ENCODE results near the gene DHX35. TPM values are rescaled to one million over a fixed set of nuclear protein-coding genes. Genes with fewer than 3 reads are reported as not detected.
A peak's percentile ranks its signal among the peaks of the same experiment; 100 is the strongest.
"Not testable (repeated sequence)": the region's sequence is repeated elsewhere in the genome, so short reads cannot be mapped to it uniquely, and the experiment has no call there.

DHX35 gene
- total and polyA plus RNA-seq, 12 donors: 3.2 to 12.7 (median 7.9) TPM

GRCh38 chr20:38957915-38958485, 4.1 kb upstream of the DHX35 start:
- peaks cover 5% of the 10 kb centered on the region in 2 donors for H3K4me1 ChIP-seq (replicated peaks in 1 of 2)
- H3K27me3 ChIP-seq: no peaks in the 10 kb centered on the region
- no peaks in the 10 kb centered on the region for H3K36me3 ChIP-seq (replicated peaks in 1 of 2)
- H3K9me3 ChIP-seq (replicated peaks in 1 of 3): no peaks in the 10 kb centered on the region
- DNase-seq: no peak
- no peak overlapping the region for H3K4me3 ChIP-seq
- intact Hi-C loops (cut with DNase I): no loop called here
- no peak overlapping the region for H3K27ac ChIP-seq
- no peak for TF ChIP-seq CTCF (IDR thresholded peaks at IDR 0.05)
- WGBS, 4 donors: 92 to 97% (median 94%) methylated on average over 8 of the region's 8 CpGs

GRCh38 chr20:38960187-38960687, 1.9 kb upstream of the DHX35 start:
- H3K4me3 ChIP-seq; H3K27me3 ChIP-seq; H3K27ac ChIP-seq; H3K9me3 ChIP-seq (replicated peaks in 1 of 3); intact Hi-C loops (cut with DNase I); H3K36me3 ChIP-seq (replicated peaks in 1 of 2); DNase-seq: not testable (repeated sequence)
- peaks cover 6 to 11% of the 10 kb centered on the region in 2 donors for H3K4me1 ChIP-seq (replicated peaks in 1 of 2)
- 82 to 95% (median 94%) methylated on average over 7 to 9 of the region's 9 CpGs for WGBS, 4 donors

- peak overlapping the region; percentile 51 to 98 (median 91) for H3K4me3 ChIP-seq
- 9 to 13% (median 11%) methylated on average over 16 of the region's 16 CpGs for WGBS, 4 donors
- no peaks in the 10 kb centered on the region for H3K9me3 ChIP-seq (replicated peaks in 1 of 3)
- H3K4me1 ChIP-seq (replicated peaks in 1 of 2): peaks cover 6 to 11% of the 10 kb centered on the region in 2 donors
- peak overlapping the region in 4 of 5 donors; percentile 52 to 92 (median 89) for H3K27ac ChIP-seq
- no peaks in the 10 kb centered on the region for H3K27me3 ChIP-seq
- peak in 3 of 7 donors; percentile 4 to 17 (median 17) for DNase-seq
- TF ChIP-seq POLR2A (IDR thresholded peaks at IDR 0.05): no peak
- no peak for TF ChIP-seq CTCF (IDR thresholded peaks at IDR 0.05)
- intact Hi-C loops (cut with DNase I): no loop called here
- H3K36me3 ChIP-seq (replicated peaks in 1 of 2): no peaks in the 10 kb centered on the region
These were observed 557 bp upstream of the DHX35 start for GRCh38 chr20:38961530-38962043.

GRCh38 chr20:38962928-38963401, 821 bp downstream of the DHX35 start:
- intact Hi-C loops (cut with DNase I): no loop called here
- Histone ChIP-seq H3K4me1 (replicated peaks in 1 of 2) (peaks cover 6 to 11% of the 10 kb centered on the region in 2 donors), H3K9me3 (replicated peaks in 1 of 3) (no peaks in the 10 kb centered on the region), H3K4me3 (peak overlapping the region in 3 of 4 donors; percentile 87 to 98 (median 91)), H3K36me3 (replicated peaks in 1 of 2) (no peaks in the 10 kb centered on the region), H3K27me3 (no peaks in the 10 kb centered on the region), H3K27ac (peak overlapping the region in 3 of 5 donors; percentile 88 to 92 (median 90))
- TF ChIP-seq CTCF (IDR thresholded peaks at IDR 0.05) (no peak), POLR2A (IDR thresholded peaks at IDR 0.05) (no peak)
- DNase-seq: peak in 1 of 7 donors; percentile 11
- WGBS, 4 donors: 2 to 9% (median 4%) methylated on average over 5 of the region's 5 CpGs

- TF ChIP-seq POLR2A (IDR thresholded peaks at IDR 0.05) (no peak), CTCF (IDR thresholded peaks at IDR 0.05) (no peak)
- intact Hi-C loops (cut with DNase I): no loop called here
- Histone ChIP-seq H3K4me3 (no peak overlapping the region), H3K36me3 (replicated peaks in 1 of 2) (no peaks in the 10 kb centered on the region), H3K27ac (no peak overlapping the region), H3K9me3 (replicated peaks in 1 of 3) (no peaks in the 10 kb centered on the region), H3K4me1 (replicated peaks in 1 of 2) (peaks cover 6 to 11% of the 10 kb centered on the region in 2 donors), H3K27me3 (no peaks in the 10 kb centered on the region)
- no peak for DNase-seq
These were observed 1.6 kb downstream of the DHX35 start for GRCh38 chr20:38963745-38964144.
